Measurements from ENCODE around the gene VWA3A. TPM values are rescaled to one million over a fixed set of nuclear protein-coding genes. Genes with fewer than 3 reads are reported as not detected.

VWA3A gene
- total and polyA plus RNA-seq, 2 donors (not counting 1 experiment from before 2014, with no cell fraction given) = 0.06 to 0.17 TPM

GRCh38 chr16:22190776-22191531 is 98.6 kb downstream of the VWA3A start:
- TF ChIP-seq CTCF (conservative IDR thresholded peaks at IDR 0.05 in 1 of 2, IDR thresholded peaks at IDR 0.05 in 1 of 2; ENCODE audit: low read depth in 1 of 2, low read length in 2 of 2) (no peak), EZH2 (IDR thresholded peaks at IDR 0.05; ENCODE audit: low read length, missing control alignments) (no peak)
- peak overlapping the region; percentile 93 for H3K4me2 ChIP-seq (ENCODE audit: extremely low read depth, insufficient read depth, low read length)
- peak overlapping the region; percentile 85 for H3K9ac ChIP-seq (ENCODE audit: insufficient read depth, low read length)
- peak overlapping the region; percentile 10 to 67 (median 40) for H3K4me3 ChIP-seq (replicated peaks in 1 of 4; ENCODE audit: control extremely low read depth in 1 of 4, insufficient read depth in 1 of 4, low read depth in 3 of 4, low read length in 4 of 4)
- no peaks in the 10 kb centered on the region for H3K27me3 ChIP-seq (ENCODE audit: control insufficient read depth, insufficient read depth, low read length)
- no peaks in the 10 kb centered on the region for H3K36me3 ChIP-seq (ENCODE audit: control insufficient read depth, insufficient read depth, low read length)
- H4K20me1 ChIP-seq (ENCODE audit: control insufficient read depth, extremely low read depth, insufficient read depth, low read length) = no peaks in the 10 kb centered on the region
- H3K79me2 ChIP-seq (ENCODE audit: control insufficient read depth, insufficient read depth, low read length) = no peaks in the 10 kb centered on the region
- peaks cover 8% of the 10 kb centered on the region for H3K4me1 ChIP-seq (ENCODE audit: control insufficient read depth, extremely low read depth, insufficient read depth, low read length)
- H3K27ac ChIP-seq (ENCODE audit: insufficient read depth, low read length) = peak overlapping the region; percentile 91
- peak overlapping the region; percentile 82 for H2AFZ ChIP-seq (ENCODE audit: low read length)
- DNase-seq (ENCODE audit: low read depth in 2 of 2) = peak; percentile 98 to 100
- no peaks in the 10 kb centered on the region for H3K9me3 ChIP-seq (ENCODE audit: control insufficient read depth, insufficient read depth, low read depth, low read length)

GRCh38 chr16:22191532-22192260 is 99.4 kb downstream of the VWA3A start:
- Histone ChIP-seq H3K27me3 (ENCODE audit: control insufficient read depth, insufficient read depth, low read length) (no peaks in the 10 kb centered on the region), H3K4me3 (replicated peaks in 1 of 4; ENCODE audit: control extremely low read depth in 1 of 4, insufficient read depth in 1 of 4, low read depth in 3 of 4, low read length in 4 of 4) (peak overlapping the region; percentile 10 to 67 (median 42)), H3K4me2 (ENCODE audit: extremely low read depth, insufficient read depth, low read length) (peak overlapping the region; percentile 93), H3K27ac (ENCODE audit: insufficient read depth, low read length) (peak overlapping the region; percentile 91), H4K20me1 (ENCODE audit: control insufficient read depth, extremely low read depth, insufficient read depth, low read length) (no peaks in the 10 kb centered on the region), H2AFZ (ENCODE audit: low read length) (peak overlapping the region; percentile 37), H3K36me3 (ENCODE audit: control insufficient read depth, insufficient read depth, low read length) (no peaks in the 10 kb centered on the region), H3K4me1 (ENCODE audit: control insufficient read depth, extremely low read depth, insufficient read depth, low read length) (peaks cover 8% of the 10 kb centered on the region), H3K9ac (ENCODE audit: insufficient read depth, low read length) (peak overlapping the region; percentile 55), H3K9me3 (ENCODE audit: control insufficient read depth, insufficient read depth, low read depth, low read length) (no peaks in the 10 kb centered on the region), H3K79me2 (ENCODE audit: control insufficient read depth, insufficient read depth, low read length) (no peaks in the 10 kb centered on the region)
- DNase-seq (ENCODE audit: low read depth in 2 of 2) = no peak
- no peak for TF ChIP-seq EZH2 (IDR thresholded peaks at IDR 0.05; ENCODE audit: low read length, missing control alignments)
- TF ChIP-seq CTCF (conservative IDR thresholded peaks at IDR 0.05 in 1 of 2, IDR thresholded peaks at IDR 0.05 in 1 of 2; ENCODE audit: low read depth in 1 of 2, low read length in 2 of 2) = no peak

- peak; percentile 95 to 99 for DNase-seq (ENCODE audit: low read depth in 2 of 2)
- no peaks in the 10 kb centered on the region for H3K79me2 ChIP-seq (ENCODE audit: control insufficient read depth, insufficient read depth, low read length)
- H4K20me1 ChIP-seq (ENCODE audit: control insufficient read depth, extremely low read depth, insufficient read depth, low read length) = no peaks in the 10 kb centered on the region
- TF ChIP-seq EZH2 (IDR thresholded peaks at IDR 0.05; ENCODE audit: low read length, missing control alignments) = no peak
- TF ChIP-seq CTCF (conservative IDR thresholded peaks at IDR 0.05 in 1 of 2, IDR thresholded peaks at IDR 0.05 in 1 of 2; ENCODE audit: low read depth in 1 of 2, low read length in 2 of 2) = no peak
- no peak overlapping the region for H3K9ac ChIP-seq (ENCODE audit: insufficient read depth, low read length)
- no peak overlapping the region for H2AFZ ChIP-seq (ENCODE audit: low read length)
- peak overlapping the region; percentile 91 for H3K27ac ChIP-seq (ENCODE audit: insufficient read depth, low read length)
- peaks cover 8% of the 10 kb centered on the region for H3K4me1 ChIP-seq (ENCODE audit: control insufficient read depth, extremely low read depth, insufficient read depth, low read length)
- peak overlapping the region; percentile 93 for H3K4me2 ChIP-seq (ENCODE audit: extremely low read depth, insufficient read depth, low read length)
- H3K4me3 ChIP-seq (replicated peaks in 1 of 4; ENCODE audit: control extremely low read depth in 1 of 4, insufficient read depth in 1 of 4, low read depth in 3 of 4, low read length in 4 of 4) = peak overlapping the region; percentile 5 to 67 (median 30)
- H3K9me3 ChIP-seq (ENCODE audit: control insufficient read depth, insufficient read depth, low read depth, low read length) = no peaks in the 10 kb centered on the region
- no peaks in the 10 kb centered on the region for H3K36me3 ChIP-seq (ENCODE audit: control insufficient read depth, insufficient read depth, low read length)
- no peaks in the 10 kb centered on the region for H3K27me3 ChIP-seq (ENCODE audit: control insufficient read depth, insufficient read depth, low read length)
Observed at GRCh38 chr16:22192261-22193062, 100.1 kb downstream of the VWA3A start.
